ENCODE measurements around the gene IPMK. TPM values are rescaled to one million over a fixed set of nuclear protein-coding genes. Genes with fewer than 3 reads are reported as not detected.
A peak's percentile ranks its signal among the peaks of the same experiment; 100 is the strongest.
"Not testable (repeated sequence)": the region's sequence is repeated elsewhere in the genome, so short reads cannot be mapped to it uniquely, and the experiment has no call there.

IPMK gene
- polyA plus RNA-seq, 5 donors: 4.4 to 8.9 (median 7.1) TPM

- no peak for DNase-seq
These were observed 30.5 kb downstream of the IPMK start for GRCh38 chr10:58237014-58237834.

DNA sequence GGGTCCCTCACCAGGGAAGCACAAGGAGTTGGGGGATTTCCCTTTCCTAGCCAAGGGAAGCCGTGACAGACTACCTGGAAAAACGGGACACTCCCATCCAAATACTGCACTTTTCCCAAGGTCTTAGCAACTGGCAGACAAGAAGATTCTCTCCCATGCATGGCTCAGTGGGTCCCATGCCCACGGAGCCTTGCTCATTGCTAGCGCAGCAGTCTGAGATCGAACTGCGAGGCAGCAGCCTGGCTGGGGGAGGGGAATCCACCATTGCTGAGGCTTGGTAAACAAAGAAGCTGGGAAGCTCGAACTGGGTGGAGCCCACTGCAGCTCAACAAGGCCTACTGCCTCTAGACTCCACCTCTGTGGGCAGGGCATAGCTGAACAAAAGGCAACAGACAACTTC is 37.8 kb downstream of the IPMK start:
- DNase-seq: not testable (repeated sequence)

GRCh38 chr10:58225654-58226053 is 42.0 kb downstream of the IPMK start:
- DNase-seq: no peak

DNA sequence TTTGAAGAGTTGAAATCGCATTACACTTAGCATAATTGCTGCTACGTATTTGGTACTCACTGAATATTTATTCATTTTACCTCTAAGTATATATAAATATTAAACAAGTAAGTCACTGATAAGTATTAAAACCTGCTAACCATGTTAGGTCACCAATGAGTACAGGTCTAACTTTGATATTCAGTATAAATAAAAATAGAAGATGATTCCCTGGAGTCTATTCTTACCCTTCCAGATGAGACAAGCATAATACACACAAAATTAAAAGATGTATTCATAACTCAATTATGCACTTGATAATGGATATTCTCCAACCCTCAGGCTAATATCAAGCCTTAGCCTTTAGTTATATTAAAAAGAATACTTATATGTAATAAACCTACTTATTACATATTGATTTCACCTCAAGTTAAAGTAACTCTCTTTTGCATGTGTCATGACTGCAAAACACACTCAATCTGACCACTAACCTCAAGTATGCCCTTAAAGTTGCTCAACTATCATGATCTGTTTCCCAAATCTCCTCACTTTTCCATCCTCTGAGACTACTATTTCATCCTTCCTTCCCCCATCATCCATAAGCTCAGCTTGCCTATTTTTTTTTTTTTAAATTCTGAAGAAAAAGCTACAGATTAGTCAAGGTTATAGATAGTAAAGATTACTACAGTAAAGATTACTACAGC is 46.8 kb downstream of the IPMK start:
- no peak for DNase-seq

GRCh38 chr10:58219875-58220274 is 47.8 kb downstream of the IPMK start:
- no peak for DNase-seq

DNA sequence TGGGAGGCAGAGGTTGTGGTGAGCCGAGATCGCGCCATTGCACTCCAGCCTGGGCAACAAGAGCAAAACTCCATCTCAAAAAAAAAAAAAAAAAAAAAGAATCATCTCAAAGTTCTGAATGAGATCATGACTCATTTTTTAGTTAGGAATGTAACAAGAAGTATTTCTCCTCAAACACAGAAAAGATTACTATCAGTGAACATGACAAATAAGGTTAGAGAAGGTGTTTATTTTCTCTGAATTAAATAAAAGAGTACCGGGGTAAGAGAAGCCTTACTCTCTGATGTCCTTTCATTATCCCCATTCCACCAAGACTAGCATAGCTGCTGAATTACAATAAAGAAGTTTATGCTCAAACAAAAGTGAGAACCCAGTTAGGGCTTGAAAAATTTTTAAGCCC is 50.1 kb downstream of the IPMK start:
- DNase-seq: no peak

DNA sequence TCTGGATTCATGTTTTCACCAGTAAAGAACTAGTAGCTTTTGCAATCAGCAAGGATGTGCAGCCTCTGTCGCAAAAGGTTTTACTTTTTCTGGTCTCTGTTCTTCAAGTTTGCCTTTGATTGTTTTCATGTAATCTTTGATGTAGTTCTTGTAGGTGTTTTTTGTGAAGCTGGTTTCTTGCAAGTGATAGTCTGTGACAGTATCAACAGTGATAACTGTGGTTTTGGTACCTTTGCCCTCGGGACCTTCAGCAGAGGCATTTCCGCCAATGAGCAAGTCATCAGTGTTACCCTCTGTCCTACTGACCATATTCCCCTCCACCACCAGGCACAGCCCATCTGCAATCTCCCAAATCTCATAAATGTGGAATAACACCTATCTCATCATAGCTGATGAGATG is 55.1 kb downstream of the IPMK start:
- DNase-seq: no peak

GRCh38 chr10:58210160-58210559 is 57.5 kb downstream of the IPMK start:
- no peak for DNase-seq

- peak; percentile 13 to 17 for DNase-seq
These were observed 58.0 kb downstream of the IPMK start for GRCh38 chr10:58209669-58210068.

DNA sequence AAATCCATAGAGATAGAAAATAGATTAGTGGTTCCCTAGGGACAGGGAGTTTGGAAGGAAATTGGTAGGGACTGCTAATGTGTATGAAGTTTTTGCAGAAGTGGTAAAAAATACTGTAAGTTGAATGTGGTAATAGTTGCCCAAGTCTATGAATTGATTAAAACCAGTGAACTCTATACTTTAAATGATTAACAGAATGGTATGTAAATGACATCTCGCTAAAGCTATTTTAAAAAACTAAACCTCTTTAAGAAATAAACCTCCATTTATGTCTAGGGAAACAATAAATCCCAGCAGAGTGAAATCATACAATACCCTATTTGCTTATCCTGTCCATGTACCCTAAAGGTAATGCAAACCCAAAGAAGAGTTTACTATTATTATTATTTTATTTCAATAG is 61.4 kb downstream of the IPMK start:
- no peak for DNase-seq

DNA sequence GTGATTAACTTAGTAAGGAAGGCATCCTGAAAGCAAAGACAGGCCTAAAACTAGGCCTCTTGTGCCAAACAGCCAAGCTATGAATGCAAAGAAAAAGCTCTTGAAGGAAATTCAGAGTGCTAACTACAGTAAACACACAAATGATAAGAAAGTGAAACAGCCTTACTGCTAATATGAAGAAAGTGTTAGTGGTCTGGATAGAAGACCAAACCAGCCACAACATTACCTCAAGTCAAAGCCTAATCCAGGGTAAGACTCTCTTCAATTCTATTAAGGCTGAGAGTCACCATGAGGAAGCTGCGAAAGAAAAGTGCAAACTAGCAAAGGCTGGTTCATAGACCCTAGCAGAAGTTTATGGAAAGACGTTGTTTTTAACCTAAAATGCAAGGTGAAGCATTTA is 66.0 kb downstream of the IPMK start:
- no peak for DNase-seq

GRCh38 chr10:58189269-58189668 is 78.4 kb downstream of the IPMK start:
- no peak for DNase-seq

DNA sequence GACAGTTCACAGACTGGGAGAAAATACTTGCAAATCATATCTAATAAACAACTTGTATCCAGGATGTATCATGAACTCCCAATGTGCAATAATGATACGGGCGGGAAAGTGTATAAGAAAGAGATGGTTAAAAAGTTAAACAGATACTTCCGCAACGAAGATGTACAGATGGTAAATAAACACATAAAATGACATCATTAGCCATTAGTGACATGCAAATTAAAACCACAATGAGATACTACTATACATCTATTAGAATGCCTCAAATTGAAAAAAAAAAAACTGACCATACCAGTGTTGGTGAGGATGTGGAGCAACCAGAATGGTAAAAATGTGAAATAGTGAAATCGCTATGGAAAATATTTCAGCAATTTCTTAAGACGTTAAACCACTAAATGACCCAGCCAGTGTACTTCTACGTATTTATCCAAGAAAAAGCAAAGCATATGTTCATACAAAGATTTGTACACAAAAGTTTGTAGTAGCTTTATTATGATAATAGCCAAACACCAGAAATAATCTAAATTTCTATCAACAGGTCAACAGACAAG is 83.5 kb downstream of the IPMK start:
- no peak for DNase-seq

DNA sequence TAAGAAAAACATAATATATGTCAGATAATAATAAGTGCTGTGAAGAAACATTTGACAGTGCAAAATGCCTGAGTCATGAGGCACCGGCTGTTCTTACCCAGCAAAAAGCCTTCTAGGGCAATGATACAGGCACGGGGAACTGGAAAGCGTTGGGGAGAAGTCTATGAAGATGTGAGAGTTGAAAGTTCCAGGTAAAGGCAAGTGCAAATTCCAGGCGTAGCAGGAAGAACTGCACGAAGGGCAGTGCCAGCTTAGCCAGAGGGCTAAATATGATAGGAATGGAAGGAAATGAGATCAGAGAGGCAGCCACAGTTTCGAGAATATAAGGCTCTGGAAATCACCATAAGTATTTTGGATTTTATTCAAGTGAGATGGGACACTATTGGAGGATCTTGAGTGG is 87.0 kb downstream of the IPMK start:
- DNase-seq: no peak

DNA sequence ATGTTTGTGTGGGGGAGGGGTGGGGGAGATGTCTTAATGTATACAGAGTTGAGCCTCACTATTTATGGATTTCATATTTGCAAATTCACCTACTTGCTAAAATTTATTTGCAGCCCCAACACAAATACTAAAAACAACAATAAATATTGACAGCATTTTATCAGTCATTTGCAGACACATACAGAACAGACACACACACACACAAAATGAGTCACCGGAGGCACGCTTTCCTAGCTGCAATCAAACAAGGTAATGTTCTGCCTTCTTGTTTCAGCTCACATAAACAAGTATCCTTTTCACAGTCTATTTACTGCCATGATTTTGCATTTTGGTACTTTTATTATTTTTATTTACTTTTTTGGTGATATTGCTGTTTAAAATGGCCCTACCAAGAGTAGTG is 88.5 kb downstream of the IPMK start:
- DNase-seq: no peak

DNA sequence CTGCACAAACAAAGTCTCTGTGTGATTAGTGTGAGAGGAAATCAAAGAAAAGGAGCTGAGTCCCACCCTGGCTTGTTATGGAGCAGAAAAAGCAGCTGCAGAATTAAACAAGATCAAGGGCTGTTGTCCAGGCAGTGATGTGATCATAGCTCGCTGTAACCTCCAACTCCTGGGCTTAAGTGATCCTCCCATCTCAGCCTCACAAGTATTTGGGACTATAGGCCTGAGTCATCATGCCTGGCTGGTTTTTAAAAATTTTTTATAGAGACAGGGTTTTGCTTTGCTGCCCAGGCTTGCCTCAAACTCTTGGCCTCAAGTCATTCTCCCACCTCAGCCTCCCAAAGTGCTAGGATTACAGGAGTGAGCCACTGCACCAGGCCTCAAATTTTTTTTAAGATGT is 88.9 kb downstream of the IPMK start:
- DNase-seq: no peak

GRCh38 chr10:58177362-58177947 is 90.2 kb downstream of the IPMK start:
- DNase-seq: no peak

- DNase-seq: no peak
These were observed 91.4 kb downstream of the IPMK start for GRCh38 chr10:58175990-58176900.

DNA sequence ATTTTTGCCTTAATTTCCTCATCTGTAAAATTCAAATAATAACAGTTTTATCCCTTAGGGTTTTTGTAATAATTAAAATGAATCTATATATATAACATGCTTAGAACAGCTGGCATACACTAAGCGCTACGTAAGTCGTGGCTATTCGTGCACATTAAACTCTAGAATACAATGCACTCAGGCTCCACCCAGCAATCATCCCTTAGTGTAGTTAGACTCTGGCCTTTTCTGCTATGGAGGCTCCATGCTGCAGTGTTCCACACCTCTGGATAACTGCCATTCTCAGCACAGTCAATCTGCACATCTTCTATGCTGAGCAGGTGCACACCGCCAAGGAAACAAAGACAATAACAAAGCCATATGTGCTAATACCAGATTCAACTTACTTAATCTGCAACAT is 92.9 kb downstream of the IPMK start:
- DNase-seq: no peak

- no peak for DNase-seq
These were observed 94.3 kb downstream of the IPMK start for GRCh38 chr10:58173391-58173790.

DNA sequence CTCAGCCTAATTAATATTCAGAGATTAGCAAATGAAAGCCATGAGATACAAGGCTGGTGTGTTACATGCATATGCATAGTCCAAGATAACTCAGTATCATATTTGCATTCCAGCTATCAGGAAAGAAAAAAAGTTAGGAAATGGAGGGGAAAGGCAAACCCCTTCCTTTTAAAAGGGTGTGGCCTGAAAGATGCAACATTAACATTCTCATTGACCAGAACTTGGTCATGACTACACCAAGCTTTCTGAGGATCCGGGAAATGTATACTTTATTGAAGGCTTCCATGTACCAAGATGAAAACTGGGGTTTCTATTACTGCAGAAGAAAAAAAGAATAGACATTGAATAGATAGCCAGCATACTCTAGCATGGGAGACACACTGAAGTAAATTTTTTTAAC is 96.5 kb downstream of the IPMK start:
- no peak for DNase-seq

- no peak for DNase-seq
These were observed 103.2 kb downstream of the IPMK start for GRCh38 chr10:58164517-58164916.
